HepG2 (cell line): ENCODE measurements around the gene CD37. TPM values are rescaled to one million over a fixed set of nuclear protein-coding genes. Genes with fewer than 3 reads are reported as not detected.

Experiments used
- ATAC-seq: fragments of 200-7000 bp; cut with Tn5 transposase; 3 replicates; pipeline ENCODE4 v1.9.1; 2020; ENCODE audit warnings: mild to moderate bottlenecking, moderate library complexity
- Bru-seq: library from RNA; stranded (reverse); fragments of 400-500 nt; gene quantifications from one replicate; lab custom pipeline; 2021; lab: Mats Ljungman, UMichigan
- BruChase-seq, 2 experiments: library from RNA; stranded (reverse); fragments of 400-500 nt; gene quantifications; one replicate each; lab custom pipeline; 2021; lab: Mats Ljungman, UMichigan
- BruUV-seq: library from RNA; stranded (reverse); fragments of 400-500 nt; replicated peaks from 2 replicates; lab custom pipeline; 2021; lab: Mats Ljungman, UMichigan
- CTCF ChIA-PET: fragments of 300-600 bp; formaldehyde crosslinking; extraction: SDS; loops from one replicate; lab custom pipeline; 2021; ENCODE audit warnings: low total read pairs, inconsistent platforms, low intra/inter-chr PET ratio; lab: Yijun Ruan, JAX
- POLR2A ChIA-PET: fragments of 350-600 bp; sonication (Branson Sonifier 250); formaldehyde crosslinking; loops from one replicate; lab custom pipeline; 2020; ENCODE audit warnings: antibody characterized with exemption, inconsistent platforms; lab: Yijun Ruan, JAX
- DNase-seq: peaks from one replicate; pipeline ENCODE4 v3.0.0-alpha.2; 2015; ENCODE audit warnings: low spot score
- FAIRE-seq: peaks from 3 replicates; lab custom pipeline; 2011; peaks lifted over from hg19 to GRCh38; lab: Jason Lieb, UNC
- H2AFZ ChIP-seq: one replicate; pipeline ENCODE4 v1.6.1; 2011; ENCODE audit warnings: low read length, inconsistent platforms
- H3K27ac ChIP-seq: fragments of 300-600 bp; 3 replicates; pipeline ENCODE4 v1.8.0; 2011; ENCODE audit warnings: mixed run types, mild to moderate bottlenecking, mixed read lengths, low read length, inconsistent platforms; ENCODE audit not compliant: insufficient read depth; ENCODE audit errors: extremely low read length
- H3K27me3 ChIP-seq, 2 experiments: fragments of 200-600 bp in 1 of 2; 2 replicates in 1 of 2; 3 replicates in 1 of 2; pipeline versions ENCODE4 v1.6.0 to v1.8.0; 2011; ENCODE audit warnings: low read length in 2 of 2, mild to moderate bottlenecking in 2 of 2, moderate library complexity in 2 of 2, inconsistent platforms in 1 of 2; ENCODE audit not compliant: insufficient read depth in 2 of 2, control insufficient read depth in 1 of 2
- H3K36me3 ChIP-seq, 2 experiments: fragments of 200-600 bp in 1 of 2; replicated peaks in 1 of 2; 2 replicates in 1 of 2; 3 replicates in 1 of 2; pipeline versions ENCODE4 v1.5.1 to v1.8.0; 2011; ENCODE audit warnings: low read length in 2 of 2, inconsistent platforms in 1 of 2; ENCODE audit not compliant: insufficient read depth in 2 of 2, control insufficient read depth in 1 of 2
- H3K4me1 ChIP-seq: 2 replicates; pipeline ENCODE4 v1.5.1; 2012; ENCODE audit warnings: low read length, inconsistent platforms; ENCODE audit not compliant: insufficient read depth
- H3K4me2 ChIP-seq: 2 replicates; pipeline ENCODE4 v1.6.0; 2011; ENCODE audit warnings: low read depth, low read length, inconsistent platforms
- H3K4me3 ChIP-seq, 3 experiments: fragments of 200-600 bp in 1 of 3; sonication (generic), shearing (Covaris generic) in 1 of 3; replicated peaks in 1 of 3; 2 replicates each; pipeline ENCODE4 v1.5.1; 2011 to 2016; ENCODE audit warnings: low read length in 3 of 3, inconsistent platforms in 2 of 3, low read depth in 2 of 3, mild to moderate bottlenecking in 2 of 3, control low read depth in 1 of 3, mixed read lengths in 1 of 3; ENCODE audit not compliant: insufficient read depth in 1 of 3
- H3K79me2 ChIP-seq: one replicate; pipeline ENCODE4 v1.6.1; 2011; ENCODE audit warnings: low read length, inconsistent platforms; ENCODE audit not compliant: insufficient read depth
- H3K9ac ChIP-seq: 2 replicates; pipeline ENCODE4 v1.6.0; 2011; ENCODE audit warnings: mild to moderate bottlenecking, low read depth, low read length, inconsistent platforms; ENCODE audit not compliant: insufficient read depth
- H3K9me3 ChIP-seq: 2 replicates; pipeline ENCODE4 v1.5.1; 2012; ENCODE audit warnings: mild to moderate bottlenecking, low read length
- H4K20me1 ChIP-seq: 2 replicates; pipeline ENCODE4 v1.6.0; 2011; ENCODE audit warnings: inconsistent platforms, mild to moderate bottlenecking, low read length, moderate library complexity; ENCODE audit not compliant: insufficient read depth
- BATF2 ChIP-seq: sonication (generic); formaldehyde crosslinking; IDR thresholded peaks from 2 replicates; pipeline ENCODE4 v1.8.0; 2022; ENCODE audit warnings: mild to moderate bottlenecking, missing genetic modification reagents, moderate library complexity
- CTCF ChIP-seq: sonication (generic); formaldehyde crosslinking; IDR thresholded peaks from 2 replicates; pipeline ENCODE4 v1.5.0; 2020; ENCODE audit warnings: mild to moderate bottlenecking, missing genetic modification reagents, moderate library complexity
- GABPA ChIP-seq, 2 experiments: IDR thresholded peaks; 2 replicates each; pipeline ENCODE4 v1.6.1; 2011 to 2016; ENCODE audit warnings: low read depth in 2 of 2, low read length in 1 of 2, missing biosample characterization in 1 of 2, missing genetic modification characterization in 1 of 2
- SIN3A ChIP-seq: IDR thresholded peaks from 2 replicates; pipeline ENCODE4 v1.6.1; 2011; ENCODE audit warnings: low read depth, mild to moderate bottlenecking, control low read depth, low read length, borderline replicate concordance
- YEATS4 ChIP-seq: sonication (generic); formaldehyde crosslinking; IDR thresholded peaks from 2 replicates; pipeline ENCODE4 v1.4.0; 2020; ENCODE audit warnings: missing genetic modification reagents, borderline replicate concordance
- ZBTB39 ChIP-seq: sonication (generic); formaldehyde crosslinking; IDR thresholded peaks from 2 replicates; pipeline ENCODE4 v1.5.0; 2020; ENCODE audit warnings: missing genetic modification reagents
- ZMYM4 ChIP-seq: sonication (generic); formaldehyde crosslinking; IDR thresholded peaks from 2 replicates; pipeline ENCODE4 v1.8.1; 2023; ENCODE audit warnings: mild to moderate bottlenecking, missing genetic modification reagents
- ZNF232 ChIP-seq: sonication (generic); formaldehyde crosslinking; IDR thresholded peaks from 2 replicates; pipeline ENCODE4 v1.4.0; 2020; ENCODE audit warnings: missing genetic modification reagents, borderline replicate concordance
- ZNF260 ChIP-seq: sonication (generic); formaldehyde crosslinking; IDR thresholded peaks from 2 replicates; pipeline ENCODE4 v1.4.0; 2020; ENCODE audit warnings: missing genetic modification reagents, low read depth, mild to moderate bottlenecking, borderline replicate concordance
- ZNF354B ChIP-seq: sonication (generic); formaldehyde crosslinking; IDR thresholded peaks from 2 replicates; pipeline ENCODE4 v1.8.0; 2022; ENCODE audit warnings: mild to moderate bottlenecking, missing genetic modification reagents
- ZNF766 ChIP-seq: sonication (generic); formaldehyde crosslinking; IDR thresholded peaks from 2 replicates; pipeline ENCODE4 v1.5.0; 2020; ENCODE audit warnings: missing genetic modification reagents, borderline replicate concordance
- ZSCAN5A ChIP-seq: sonication (generic); formaldehyde crosslinking; IDR thresholded peaks from 2 replicates; pipeline ENCODE4 v1.8.0; 2022; ENCODE audit warnings: mild to moderate bottlenecking, missing genetic modification reagents, borderline replicate concordance
- WGBS: methylation state at CpG from one replicate; pipeline ENCODE4 v1.1.6; 2017; ENCODE audit warnings: low lambda C conversion rate; 5-methylcytosine and 5-hydroxymethylcytosine counted together
- in situ Hi-C: cut with HindIII; loops from 2 replicates; pipeline ENCODE4 v1.10.0; 2017; ENCODE audit warnings: low pct_unique_long_range_greater_than_20kb; ENCODE audit not compliant: extremely low pct_ligation_motif_present
- intact Hi-C: fragments of 100-400 bp; cut with micrococcal nuclease; formaldehyde crosslinking; loops from one replicate; pipeline ENCODE4 v1.10.0; 2022; ENCODE audit not compliant: unreplicated experiment
- long read RNA-seq, 2 experiments: library from RNA in 1 of 2; library from polyadenylated mRNA in 1 of 2; stranded (forward) in 1 of 2; unstranded in 1 of 2; transcript quantifications; one replicate each; pipeline ENCODE4 v2.0.0, GENCODE V29; 2019 to 2022
- polyA minus RNA-seq, 3 experiments: library from RNA; depleted of rRNA, polyadenylated mRNA; stranded (reverse); fragments of >200 nt; gene quantifications; 2 replicates each; pipeline ENCODE4 v1.2.3, GENCODE V29; 2011; ENCODE audit warnings: low replicate concordance in 1 of 3
- polyA plus RNA-seq, 8 experiments: library from polyadenylated mRNA; depleted of rRNA in 3 of 8; stranded (reverse) in 7 of 8; unstranded in 1 of 8; fragments of >200 nt; fragmentation: Illumina TruSeq in 4 of 8; extraction: Trizol in 4 of 8; gene quantifications; 2 replicates each; pipeline versions ENCODE4 v1.2.1 to v1.2.3, GENCODE V29; 2011 to 2016; ENCODE audit warnings: low read depth in 4 of 8, missing spikeins in 1 of 8, mixed read lengths in 1 of 8; ENCODE audit not compliant: insufficient read depth in 1 of 8
- total RNA-seq, 5 experiments: library from RNA; depleted of rRNA; stranded (reverse); fragments of >200 nt; fragmentation: Illumina TruSeq; extraction: Trizol; gene quantifications; 2 replicates each; pipeline ENCODE4 v1.2.3, GENCODE V29; 2016; ENCODE audit warnings: low read depth in 1 of 5

Gene CD37
- total RNA-seq (2016; rRNA removed; fragmentation: Illumina TruSeq; extraction: Trizol) (not detected in 2 replicates), polyA plus RNA-seq (2011; rRNA removed) (not detected in 2 replicates), polyA minus RNA-seq (2011; rRNA and poly(A)+ RNA removed; ENCODE audit: low replicate concordance) (0.14 TPM in 1 of 2 replicates, not detected in the other), Bru-seq, nascent RNA (not detected), BruChase-seq, experiment 1, labeled RNA remaining after a 6-hour chase (not detected), BruChase-seq, experiment 2, labeled RNA remaining after a 2-hour chase (percentile 12 among the genes with signal in this experiment)
- total RNA-seq (2016; cell fraction: cytosol; rRNA removed; fragmentation: Illumina TruSeq; extraction: Trizol; ENCODE audit: low read depth): not detected in 2 replicates
- not detected in 2 replicates for total RNA-seq (2016; cell fraction: insoluble cytoplasmic fraction; rRNA removed; fragmentation: Illumina TruSeq; extraction: Trizol)
- total RNA-seq (2016; cell fraction: membrane; rRNA removed; fragmentation: Illumina TruSeq; extraction: Trizol): not detected in 2 replicates
- total RNA-seq (2016; cell fraction: nucleus; rRNA removed; fragmentation: Illumina TruSeq; extraction: Trizol): not detected in 2 replicates
- not detected in 2 replicates for polyA plus RNA-seq (2011; cell fraction: cytosol; rRNA removed)
- polyA plus RNA-seq (2011; cell fraction: nucleus; rRNA removed): 0.12 TPM in 1 of 2 replicates, not detected in the other
- 0.52 and 2.6 TPM in 2 replicates for polyA plus RNA-seq (2012)
- not detected in 2 replicates for polyA plus RNA-seq (2016; cell fraction: cytosol; fragmentation: Illumina TruSeq; extraction: Trizol; ENCODE audit: low read depth)
- not detected in 2 replicates for polyA plus RNA-seq (2016; cell fraction: insoluble cytoplasmic fraction; fragmentation: Illumina TruSeq; extraction: Trizol; ENCODE audit: low read depth)
- not detected in 2 replicates for polyA plus RNA-seq (2016; cell fraction: membrane; fragmentation: Illumina TruSeq; extraction: Trizol; ENCODE audit: low read depth)
- not detected in 2 replicates for polyA plus RNA-seq (2016; cell fraction: nucleus; fragmentation: Illumina TruSeq; extraction: Trizol; ENCODE audit: insufficient read depth, low read depth)
- not detected in 2 replicates for polyA minus RNA-seq (2011; cell fraction: cytosol; rRNA and poly(A)+ RNA removed)
- not detected in 2 replicates for polyA minus RNA-seq (2011; cell fraction: nucleus; rRNA and poly(A)+ RNA removed)
- long read RNA-seq, experiment 1: 0 reads
- long read RNA-seq, experiment 2: 0 reads

GRCh38 chr19:49335071-49335783 is at the start of gene CD37:
Gene CD37, plus strand, starts transcription at chr19:49335406. Its CDS starts 135 bp downstream, at chr19:49335541.
- ATAC-seq (no peak), FAIRE-seq (no peak), DNase-seq (no peak)
- CTCF ChIA-PET: no interaction called here
- Histone ChIP-seq H3K4me3 (no peak within 1 kb of the TSS), H3K9ac (no peak within 1 kb of the TSS), H4K20me1 (no peaks in the 10 kb centered on the region), H3K27me3 (no peaks in the 10 kb centered on the region), H3K79me2 (no peaks in the 10 kb centered on the region), H3K4me2 (no peak within 1 kb of the TSS), H3K9me3 (no peaks in the 10 kb centered on the region), H3K27ac (no peak within 1 kb of the TSS), H2AFZ (no peak within 1 kb of the TSS), H3K36me3 (no peaks in the 10 kb centered on the region), H3K4me1 (peaks cover 36% of the 10 kb centered on the region)
- no TSS peak for BruUV-seq
- in situ Hi-C loops (no loop called here), intact Hi-C loops (no loop called here)
- POLR2A ChIA-PET: no interaction called here
- WGBS: 69% methylated on average over 12 of the region's 13 CpGs
- TF ChIP-seq CTCF (CRISPR knock-in tag) (no peak), SIN3A (no peak), ZSCAN5A (no peak), YEATS4 (no peak), ZNF260 (CRISPR knock-in tag) (no peak), ZNF766 (CRISPR knock-in tag) (no peak), BATF2 (CRISPR knock-in tag) (no peak), GABPA (IDR thresholded peaks at IDR 0.05; ENCODE audit: low read depth, low read length) (no peak), GABPA (CRISPR knock-in tag; IDR thresholded peaks at IDR 0.05; ENCODE audit: low read depth) (no peak), ZNF354B (no peak), ZNF232 (CRISPR knock-in tag) (no peak), ZMYM4 (CRISPR knock-in tag) (no peak), ZBTB39 (CRISPR knock-in tag) (no peak)
